Measurements from ENCODE around the gene C9orf50. TPM values are rescaled to one million over a fixed set of nuclear protein-coding genes. Genes with fewer than 3 reads are reported as not detected.

Gene C9orf50
- polyA plus RNA-seq, 2 of the 4 experiments (the other 2 are of a cell fraction) = 0.05 to 0.10 TPM

GRCh38 chr9:129666575-129666974, 45.7 kb upstream of the C9orf50 start (continued):
- no peak for TF ChIP-seq REST (IDR thresholded peaks at IDR 0.05)
- TF ChIP-seq EHF (CRISPR knock-in tag; IDR thresholded peaks at IDR 0.05) = no peak
- no peak for TF ChIP-seq ZFP36 (IDR thresholded peaks at IDR 0.05; ENCODE audit: borderline replicate concordance, partially characterized antibody)
- no peak for TF ChIP-seq HOXA7 (CRISPR knock-in tag; IDR thresholded peaks at IDR 0.05)
- TF ChIP-seq SREBF2 (IDR thresholded peaks at IDR 0.05) = no peak

GRCh38 chr9:129665814-129666520, 45.1 kb upstream of the C9orf50 start:
- Histone ChIP-seq H3K9me3 (no peaks in the 10 kb centered on the region), H3K27ac (peak overlapping the region; percentile 82 to 86), H3K4me2 (peak overlapping the region; percentile 86), H3K4me3 (peak overlapping the region; percentile 77), H3K4me1 (peaks cover 18% of the 10 kb centered on the region; the same call in 1 of the 3 replicates)
- POLR2A ChIA-PET = interaction anchor here (0.7 kb wide), 1 partner anchor 1247 kb away, joined by 3 read pairs; no protein-coding TSS in a partner anchor
- TF ChIP-seq SMC3 (IDR thresholded peaks at IDR 0.05) = 0 out of 3 replicates have a peak, but pooled peaks have one; percentile 9
- TF ChIP-seq EP300 (IDR thresholded peaks at IDR 0.05) = no peak
- no peak for FAIRE-seq
- no peak for DNase-seq (ENCODE audit: low read depth in 1 of 2, low spot score in 1 of 2)
- ATAC-seq = peak in 1 of 2 experiments; percentile 53; a peak in 3 of 6 replicates
- CTCF ChIA-PET = interaction anchor here (0.7 to 1.5 kb wide), 5 partner anchors 12 to 93 kb away, joined by 3 to 6 read pairs (median 3); no protein-coding TSS in a partner anchor
- 68% methylated on average over 11 of the region's 88 CpGs for WGBS (ENCODE audit: missing lambda C conversion rate)

GRCh38 chr9:129665389-129665775, 44.5 kb upstream of the C9orf50 start, which contains the start of gene PRRX2:
Gene PRRX2 (plus strand): TSS chr9:129665647. CDS start chr9:129665868, 221 bp downstream.
- ATAC-seq = peak; percentile 73 to 79; a peak in 5 of 6 replicates
- H3K4me2 ChIP-seq = peak within 1 kb of the TSS; percentile 86

More at GRCh38 chr9:129665389-129665775, 44.5 kb upstream of the C9orf50 start, which contains the start of gene PRRX2:
- 1% methylated on average over 12 of the region's 37 CpGs for WGBS (ENCODE audit: missing lambda C conversion rate)
- ChIA-PET POLR2A (no interaction called here), CTCF (no interaction called here)
- Histone ChIP-seq H3K4me3 (peak within 1 kb of the TSS; percentile 77), H3K4me1 (peaks cover 18% of the 10 kb centered on the region; the same call in 1 of the 3 replicates), H3K9me3 (no peaks in the 10 kb centered on the region), H3K27ac (peak within 1 kb of the TSS; percentile 82 to 86)
- no peak for FAIRE-seq
- 0 out of 5 replicates have a peak, but pooled peaks of 1 of the 2 experiments have one; percentile 41 for TF ChIP-seq JUN (IDR thresholded peaks at IDR 0.05)
- TF ChIP-seq MAX (IDR thresholded peaks at IDR 0.05) = peak; percentile 51; the same call in 1 of the 2 replicates
- TF ChIP-seq E2F6 (IDR thresholded peaks at IDR 0.05; ENCODE audit: borderline replicate concordance, low read depth) = 0 out of 2 replicates have a peak, but pooled peaks have one; percentile 23
- no peak for TF ChIP-seq USF2 (IDR thresholded peaks at IDR 0.05)
- peak; percentile 47 to 49 for DNase-seq (ENCODE audit: low read depth in 1 of 2, low spot score in 1 of 2)

Data from A549 (cell line).